NCI-H1694 (cell line): Measurements from ENCODE around the gene N4BP2L1.

Source experiments
- DNase-seq: peaks from one replicate; lab custom pipeline; 2025; lab: John Stamatoyannopoulos, UW

Gene N4BP2L1

DNA sequence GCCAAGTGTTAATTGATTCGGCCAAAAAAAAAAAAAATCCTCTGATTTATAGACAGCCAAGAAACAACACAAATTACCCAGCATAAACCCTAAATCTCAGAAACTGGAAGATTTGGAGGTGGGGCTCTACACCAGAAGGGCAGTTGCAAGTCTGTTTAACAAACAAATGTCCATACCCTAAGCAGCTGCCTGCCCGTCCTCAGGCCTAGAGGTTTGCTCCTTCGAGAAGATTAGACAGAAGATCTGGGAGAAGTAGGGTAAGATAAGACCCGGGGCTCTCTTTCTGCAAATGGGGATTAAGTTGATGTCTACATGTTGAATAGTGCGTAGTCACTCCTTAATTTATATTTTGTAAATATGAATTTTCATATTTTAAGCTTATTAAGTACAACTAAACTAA is 3.4 kb upstream of the N4BP2L1 start:
- no peak for DNase-seq

DNA sequence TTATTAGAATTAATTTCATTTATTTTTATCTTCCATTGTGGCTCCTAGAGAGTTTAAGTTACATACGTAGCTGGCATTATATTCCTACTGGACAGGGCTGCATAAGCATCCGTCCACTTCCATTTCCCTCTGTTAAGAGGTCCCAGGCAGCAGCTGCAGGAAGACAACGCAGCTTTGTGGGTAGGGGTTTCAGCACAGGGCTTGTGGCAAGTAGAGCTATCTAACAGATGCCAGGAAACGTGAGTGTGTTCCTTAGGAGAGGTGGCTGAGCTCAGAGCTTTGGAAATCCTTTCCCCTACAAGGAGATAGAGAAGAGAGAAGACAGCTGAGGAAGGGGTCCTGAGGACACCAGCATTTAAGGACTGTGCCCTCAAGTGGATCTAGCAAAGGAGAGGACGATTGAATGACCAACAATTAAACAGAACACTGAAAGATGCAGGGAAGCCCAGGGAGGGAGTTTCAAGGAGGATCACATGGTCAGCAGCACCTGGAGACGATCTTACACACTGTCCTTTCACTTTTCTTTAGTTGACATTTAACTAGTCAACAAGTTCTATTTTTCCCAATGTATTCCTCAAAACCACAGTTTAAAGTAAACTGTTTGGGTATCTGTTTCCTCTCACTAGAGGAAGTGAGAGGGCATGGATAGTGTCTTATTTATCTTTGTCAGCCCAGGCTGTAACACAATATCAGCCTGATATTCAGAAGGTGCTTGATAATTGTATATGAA is 2.3 kb upstream of the N4BP2L1 start:
- no peak for DNase-seq

DNA sequence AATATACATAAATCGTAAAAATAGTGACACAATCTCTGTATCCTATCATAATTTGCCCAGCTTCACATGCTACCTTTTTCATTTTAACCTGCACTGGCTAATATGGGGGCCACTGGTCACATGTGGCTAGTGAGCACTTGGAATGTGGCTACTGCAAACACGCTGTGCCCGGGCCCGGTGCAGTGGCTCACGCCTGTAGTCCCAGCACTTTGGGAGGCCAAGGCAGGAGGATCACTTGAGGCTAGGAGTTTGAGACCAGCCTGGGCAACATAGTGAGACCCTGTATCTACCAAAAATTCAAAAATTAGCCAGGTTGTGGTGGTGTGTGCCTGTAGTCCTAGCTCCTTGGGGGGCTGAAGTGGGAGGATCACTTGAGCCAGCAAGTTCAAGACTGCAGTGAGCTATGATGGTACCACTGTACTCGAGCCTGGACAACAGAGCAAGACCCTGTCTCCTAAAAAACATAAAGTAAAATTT is 1.5 kb upstream of the N4BP2L1 start:
- DNase-seq, result no peak

DNA sequence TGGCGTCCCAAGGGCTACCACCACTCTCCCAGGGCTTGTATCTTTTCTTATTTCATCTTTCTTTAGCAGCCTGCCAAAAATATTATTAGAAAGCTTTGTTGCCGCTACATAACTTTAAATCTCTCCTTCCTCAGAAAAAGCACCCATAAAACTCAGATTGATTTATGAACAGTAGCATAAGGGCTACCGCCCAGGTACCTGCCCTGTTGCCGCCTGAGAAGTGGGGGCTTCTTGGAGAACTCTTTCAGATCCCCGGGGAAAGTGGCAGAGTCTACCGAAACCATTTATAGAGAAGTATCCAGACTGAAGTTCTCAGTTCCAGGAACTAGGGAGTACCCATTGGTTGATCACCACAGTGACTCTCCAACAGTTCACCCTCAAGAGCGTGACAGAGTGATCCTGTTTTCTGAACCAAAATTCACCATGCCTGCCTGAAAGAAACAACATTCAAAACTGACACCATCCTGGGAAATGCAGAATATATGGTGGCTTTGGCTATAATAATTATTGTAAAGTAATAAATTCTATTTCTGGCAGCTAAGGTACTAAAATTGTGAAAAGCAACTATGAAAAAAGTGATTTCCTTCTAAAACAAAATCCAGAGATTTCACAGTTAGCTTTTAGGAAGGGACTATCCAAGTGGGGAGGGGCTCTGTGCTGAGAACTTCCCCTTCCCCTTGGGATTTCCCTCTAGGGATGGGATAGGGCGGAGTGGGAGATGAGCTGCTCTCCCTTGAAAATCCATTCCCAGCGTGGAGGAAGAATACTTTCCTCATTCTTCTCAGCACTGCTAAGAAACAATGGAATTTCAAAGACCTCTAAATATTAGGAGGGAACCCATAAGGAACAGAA is 877 bp upstream of the N4BP2L1 start:
- no peak for DNase-seq

DNA sequence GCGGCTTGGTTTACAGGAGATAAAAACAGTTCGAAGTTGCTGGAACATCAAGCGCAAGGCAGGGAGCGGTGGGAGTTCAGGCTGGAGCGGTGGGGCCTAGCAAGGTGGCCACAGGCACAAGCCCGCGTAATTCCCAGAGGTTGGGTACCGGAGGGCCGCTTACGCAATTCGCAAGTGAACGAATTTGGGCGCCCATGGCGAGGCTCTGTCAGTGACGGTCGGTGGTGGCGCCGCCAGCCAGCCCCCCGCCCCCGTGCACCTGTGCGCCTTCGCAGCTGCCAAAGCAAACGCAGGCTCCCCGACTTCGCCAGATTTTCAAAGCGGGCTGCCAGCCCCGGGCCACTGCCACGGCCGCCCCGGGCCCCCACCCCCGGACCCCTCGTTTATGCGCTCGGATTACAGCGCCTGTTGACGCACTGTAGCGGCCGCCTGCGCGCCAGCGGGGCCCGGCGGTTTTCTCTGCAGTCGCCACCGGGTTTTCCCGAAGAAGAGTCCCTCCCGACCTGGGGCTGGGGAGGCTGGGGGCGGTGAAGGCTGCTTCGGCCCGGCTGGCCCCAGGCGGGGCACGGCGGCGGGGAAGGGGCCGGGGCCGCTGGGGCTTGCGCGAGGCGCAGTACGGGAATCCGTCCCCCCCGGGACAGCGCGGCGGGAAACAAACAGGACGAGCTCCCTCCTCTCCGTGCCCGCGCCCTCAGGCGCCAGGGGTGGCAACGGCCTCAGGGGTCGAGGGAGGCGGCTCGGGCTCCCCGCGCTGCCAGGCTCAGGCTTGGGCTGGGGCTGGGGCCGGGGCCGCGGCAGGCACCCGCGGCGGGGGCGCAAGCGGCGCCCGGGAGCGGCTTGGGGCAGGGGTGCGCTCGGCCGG is 709 bp downstream of the N4BP2L1 start:
- DNase-seq, result no peak

DNA sequence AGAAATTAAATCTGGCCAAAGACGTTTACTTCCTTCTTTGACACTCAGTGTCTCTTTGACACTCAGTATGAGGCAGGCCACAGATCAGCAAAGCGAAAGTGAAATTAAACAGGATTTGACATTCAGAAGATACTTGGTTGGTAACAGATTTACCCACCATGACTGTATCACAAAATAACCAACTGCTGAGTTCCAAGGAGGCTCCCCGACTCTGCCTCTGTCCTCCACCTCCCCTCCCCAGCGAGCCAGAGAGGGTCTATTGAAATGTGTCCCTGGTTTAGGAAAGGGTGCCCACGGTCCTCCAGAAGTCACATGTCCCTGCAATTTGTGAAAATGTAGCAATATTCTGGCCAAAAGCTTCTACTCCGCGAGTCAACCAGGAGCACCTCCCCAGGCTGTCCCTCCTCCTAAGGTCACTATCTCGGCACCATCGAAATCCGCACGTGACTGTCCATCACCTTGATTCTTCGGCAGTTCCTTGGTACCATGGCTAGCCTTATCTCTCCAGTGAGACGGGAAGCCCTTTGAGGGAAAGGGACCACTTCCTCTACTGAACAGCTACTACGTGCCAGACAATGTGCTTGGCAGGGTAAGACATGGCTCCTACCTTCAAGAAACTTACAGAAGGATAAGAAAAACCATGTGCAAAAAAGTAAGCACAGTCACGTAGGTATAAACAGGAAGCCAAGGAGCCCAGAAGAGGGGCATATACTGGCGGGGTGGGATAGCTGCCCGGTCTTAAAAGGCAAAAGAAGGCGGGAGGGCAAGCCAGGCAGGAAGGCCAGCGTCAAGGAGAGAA is 1.5 kb downstream of the N4BP2L1 start:
- no peak for DNase-seq

DNA sequence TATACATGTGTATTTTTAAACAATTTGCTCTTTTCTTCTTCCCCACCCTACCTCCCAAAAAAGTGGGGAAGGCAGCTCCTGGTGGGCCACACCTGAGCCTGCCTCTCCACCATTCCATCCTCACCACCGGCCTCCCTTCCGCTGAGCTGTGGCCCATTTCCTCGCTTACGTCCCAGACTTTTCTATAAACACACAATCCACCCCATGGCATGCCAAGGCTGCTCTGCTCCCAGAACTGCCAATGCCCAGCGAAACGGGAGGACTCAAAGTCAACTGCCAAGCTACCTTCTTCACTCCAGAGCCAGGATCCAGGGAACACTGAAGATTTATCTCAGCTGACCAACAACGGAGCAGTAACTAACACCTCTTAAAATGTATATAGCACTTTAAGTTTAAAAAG is 2.8 kb downstream of the N4BP2L1 start:
- no peak for DNase-seq

DNA sequence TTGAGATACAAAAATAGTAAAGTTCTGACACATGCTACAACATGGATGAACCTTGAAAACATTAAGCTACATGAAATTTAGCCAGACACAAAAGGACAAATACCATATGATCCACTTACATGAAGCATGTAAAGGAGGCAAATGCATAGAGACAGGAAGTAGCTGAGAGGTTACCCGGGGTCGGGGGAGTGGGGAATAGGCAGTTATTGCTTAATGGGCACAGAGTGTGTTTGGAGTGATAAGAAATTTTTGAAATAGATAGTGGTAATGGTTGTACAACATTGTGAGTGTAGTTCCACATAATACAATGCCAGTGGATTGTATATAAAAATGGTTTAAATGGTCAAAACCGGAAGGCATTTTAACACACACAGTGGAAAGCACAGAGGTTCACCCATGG is 4.3 kb downstream of the N4BP2L1 start:
- DNase-seq, result no peak

DNA sequence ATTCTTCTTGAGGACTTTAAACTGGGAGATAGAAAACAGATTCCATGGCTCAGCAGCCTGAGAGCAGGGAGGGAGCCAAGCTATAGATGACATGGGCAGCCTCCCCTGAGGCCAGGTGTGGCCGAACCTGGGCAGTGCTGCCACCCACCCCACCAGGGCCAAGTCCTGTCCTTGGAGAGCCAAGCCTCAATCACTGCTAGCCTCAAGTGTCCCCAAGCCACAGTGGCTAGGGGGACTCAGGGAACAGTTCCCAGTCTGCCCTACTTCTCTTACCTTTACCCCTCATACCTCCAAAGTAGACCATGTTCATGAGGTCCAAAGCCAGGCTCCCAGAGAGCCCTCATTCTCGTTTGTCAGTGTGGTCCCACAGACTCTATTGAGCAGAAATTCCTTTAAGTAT is 8.1 kb downstream of the N4BP2L1 start:
- DNase-seq, result no peak

DNA sequence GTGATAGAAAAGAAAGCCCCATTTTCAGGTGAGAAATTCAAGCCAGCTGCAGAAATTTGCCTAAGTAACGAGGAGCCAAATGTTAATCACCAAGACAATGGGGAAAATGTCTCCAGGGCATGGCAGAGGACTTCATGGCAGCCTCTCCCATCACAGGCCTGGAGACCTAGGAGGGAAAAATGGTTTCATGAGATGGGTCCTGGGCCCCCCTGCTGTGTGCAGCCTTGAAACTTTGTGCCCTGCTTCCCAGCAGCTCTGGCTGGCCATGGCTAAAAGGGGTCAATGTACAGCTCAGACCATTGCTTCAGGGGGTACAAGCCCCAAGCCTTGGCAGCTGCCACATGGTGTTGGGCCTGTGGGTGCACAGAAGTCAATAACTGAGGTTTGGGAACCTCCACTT is 9.9 kb downstream of the N4BP2L1 start:
- no peak for DNase-seq

DNA sequence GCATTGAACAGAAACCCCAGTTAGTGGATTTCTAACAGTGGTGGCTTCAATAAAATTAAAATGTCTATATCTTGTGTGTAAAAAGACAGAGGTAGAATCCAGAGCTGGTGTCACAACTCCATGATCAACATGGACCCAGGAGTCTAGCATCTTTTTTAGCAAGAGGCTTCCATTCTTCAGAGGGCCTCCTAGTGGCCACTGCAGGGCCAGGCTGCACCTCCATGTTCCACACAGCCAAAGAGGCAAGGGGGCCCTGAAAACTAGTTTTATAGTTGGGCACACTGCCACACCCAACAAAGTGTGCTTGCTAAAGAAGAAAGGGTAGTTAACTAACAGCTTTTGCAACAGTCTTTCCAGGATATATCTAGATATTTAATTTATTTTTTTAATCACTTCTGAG is 12.9 kb downstream of the N4BP2L1 start:
- no peak for DNase-seq

DNA sequence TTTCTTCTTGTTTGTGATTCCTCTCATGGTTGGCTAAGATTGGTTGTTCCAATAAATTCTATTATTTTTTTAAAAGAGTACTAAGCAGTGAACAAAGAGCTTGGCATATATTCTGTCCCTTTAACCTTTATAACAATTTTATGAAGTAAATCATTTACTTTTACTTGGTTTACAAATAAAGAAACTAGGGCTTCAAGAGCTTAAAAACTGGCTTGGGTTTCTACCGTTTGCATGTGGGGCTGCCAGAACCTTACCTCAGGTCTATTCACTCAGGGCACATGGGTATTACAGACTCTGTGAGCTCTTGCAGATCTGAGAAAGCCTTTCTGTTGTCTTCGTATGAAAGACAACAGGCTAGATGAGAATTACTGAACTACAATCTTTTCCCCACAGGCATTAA is 13.3 kb downstream of the N4BP2L1 start:
- DNase-seq, result no peak

DNA sequence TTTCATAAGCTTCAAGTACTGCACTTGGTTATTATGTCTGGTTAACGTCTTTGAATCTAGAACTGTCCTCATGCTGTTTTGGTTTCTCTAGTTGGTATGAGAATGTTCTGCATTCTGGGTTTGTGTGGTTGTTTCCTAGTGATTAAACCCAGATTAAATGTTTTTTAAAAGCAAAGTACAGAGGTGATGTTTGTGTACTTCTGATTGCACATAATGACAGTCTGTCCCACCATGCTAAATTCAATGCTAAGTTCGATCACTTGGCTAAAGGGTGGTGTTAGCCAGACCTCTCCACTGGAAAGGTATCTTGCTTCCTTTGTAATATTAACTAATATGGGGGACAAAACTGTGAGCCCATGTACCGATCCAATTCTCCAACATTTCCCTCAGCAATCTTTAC is 14.6 kb downstream of the N4BP2L1 start:
- no peak for DNase-seq

DNA sequence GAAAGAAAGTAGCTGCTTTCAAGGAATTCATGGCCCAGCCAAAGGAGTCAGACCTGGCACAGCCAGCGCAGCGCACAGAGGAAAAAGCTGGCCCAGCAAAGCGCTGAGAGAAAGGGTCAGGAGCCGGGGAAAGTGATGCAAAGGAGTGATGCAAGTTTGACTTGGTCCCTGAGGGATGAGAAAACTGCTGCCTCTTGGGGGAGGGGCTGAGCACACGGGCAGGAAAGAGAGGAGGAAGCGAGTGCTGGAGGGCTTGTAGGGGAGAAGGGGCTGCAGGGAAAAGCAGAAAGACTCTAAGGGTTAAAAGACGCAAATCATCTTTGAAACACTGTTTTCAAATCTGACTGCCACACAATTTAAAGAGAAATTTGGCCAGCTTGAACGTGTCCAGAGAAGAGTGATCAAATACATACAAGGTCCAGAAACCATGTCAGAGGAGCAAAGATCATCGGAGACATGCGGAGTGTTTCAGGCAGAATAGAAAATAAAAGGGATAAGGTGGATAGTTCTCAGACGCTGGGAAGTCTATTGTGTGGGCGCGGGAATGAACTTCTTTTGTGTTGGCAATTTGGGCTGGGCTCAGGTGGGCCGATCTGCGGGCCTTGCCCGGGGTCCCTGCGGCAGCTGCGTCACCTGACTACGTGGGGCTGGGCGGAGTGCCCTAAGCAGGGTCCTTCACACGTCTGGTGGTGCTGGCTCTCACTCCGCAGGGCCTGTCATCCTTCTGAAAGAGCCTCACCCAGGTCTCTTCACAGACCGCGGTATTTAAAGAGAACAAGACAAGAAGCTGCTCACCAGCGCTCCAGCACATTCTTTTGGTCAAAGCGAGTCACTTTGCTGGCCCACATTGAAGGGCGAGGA is 18.1 kb downstream of the N4BP2L1 start:
- DNase-seq, result no peak

DNA sequence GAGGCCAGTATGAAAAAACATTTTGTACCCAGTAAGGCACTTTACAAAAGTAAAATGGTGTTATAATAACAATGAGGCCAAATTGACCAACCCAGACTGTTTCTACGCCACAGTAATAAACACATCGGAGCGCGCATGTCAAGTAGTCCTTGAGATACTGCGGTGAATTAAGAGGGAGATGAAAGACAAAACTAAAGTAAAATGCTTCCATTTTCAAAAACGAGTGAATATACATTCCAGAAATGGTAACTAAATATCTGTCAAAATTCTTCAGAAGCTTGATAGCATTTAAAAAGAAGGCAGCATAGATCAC is 19.0 kb downstream of the N4BP2L1 start:
- no peak for DNase-seq

DNA sequence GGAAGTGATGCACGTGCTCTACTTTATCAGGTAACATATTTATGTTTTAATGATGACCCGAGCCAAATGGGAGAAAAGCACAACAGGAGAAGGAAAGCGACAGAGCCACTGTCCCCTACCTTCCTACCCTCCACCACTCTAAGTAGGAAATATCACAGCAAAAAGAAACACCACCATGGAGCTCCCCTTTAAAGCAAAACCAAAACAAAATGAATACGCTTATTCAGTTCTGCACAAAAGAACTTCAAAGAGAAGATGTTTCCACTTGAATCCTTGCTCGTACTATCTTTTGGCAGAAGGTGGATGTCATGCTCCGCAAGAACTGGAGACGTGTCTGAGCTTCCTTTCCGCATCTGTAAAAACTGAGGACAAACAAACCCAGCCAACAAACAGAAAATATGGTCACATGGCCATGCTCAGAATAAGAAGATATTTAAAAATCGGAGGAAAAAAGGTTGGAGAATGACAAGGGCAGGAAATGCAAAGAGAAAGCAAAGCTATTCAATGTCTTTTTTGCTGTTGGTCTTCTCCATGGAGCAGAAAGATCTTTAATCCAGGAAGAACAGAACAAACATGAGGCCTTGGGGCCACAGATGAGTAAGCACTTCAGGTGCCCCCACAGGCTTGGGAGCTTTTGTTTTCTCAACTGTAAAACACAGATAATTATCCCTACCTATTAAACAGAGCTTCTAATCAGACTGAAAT is 19.5 kb downstream of the N4BP2L1 start:
- no peak for DNase-seq

DNA sequence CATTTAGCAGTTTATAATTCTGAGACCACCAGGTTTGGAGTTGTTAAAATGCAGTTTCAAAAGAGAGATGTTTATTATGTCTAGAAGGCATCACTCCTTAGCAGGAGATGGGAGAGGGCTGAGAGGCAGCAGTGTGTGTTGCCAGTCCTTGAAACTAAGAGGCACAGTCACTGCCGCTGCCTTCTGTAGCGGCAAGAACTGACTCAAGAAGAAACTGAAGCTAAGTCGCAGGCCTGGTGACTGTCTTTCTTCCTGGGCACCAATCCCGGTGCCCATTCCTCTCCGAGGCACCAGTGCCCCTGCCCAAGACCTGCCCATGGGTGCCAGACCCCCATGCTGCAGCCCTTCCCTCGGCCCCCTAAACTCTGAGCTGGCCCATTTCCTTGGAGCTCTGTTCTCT is 20.1 kb downstream of the N4BP2L1 start:
- no peak for DNase-seq

DNA sequence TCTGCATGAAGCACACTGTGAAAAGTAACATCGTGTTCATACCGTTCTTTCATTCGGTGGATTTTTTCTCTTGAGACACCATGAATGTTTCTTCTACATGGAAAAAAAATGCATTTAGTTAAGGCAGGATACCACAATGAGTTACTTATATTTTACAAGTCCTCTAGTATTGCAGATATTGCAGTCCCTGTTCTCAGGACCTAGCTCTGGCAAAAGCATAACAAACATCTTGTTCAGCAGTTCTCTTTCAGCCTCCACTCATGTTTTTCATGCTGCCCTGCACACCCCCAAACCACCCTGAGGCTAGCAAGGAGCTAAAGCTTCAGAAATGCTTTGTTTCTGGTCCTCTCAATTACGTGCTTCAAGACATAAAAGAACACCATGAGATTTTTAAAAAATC is 24.8 kb downstream of the N4BP2L1 start:
- no peak for DNase-seq

DNA sequence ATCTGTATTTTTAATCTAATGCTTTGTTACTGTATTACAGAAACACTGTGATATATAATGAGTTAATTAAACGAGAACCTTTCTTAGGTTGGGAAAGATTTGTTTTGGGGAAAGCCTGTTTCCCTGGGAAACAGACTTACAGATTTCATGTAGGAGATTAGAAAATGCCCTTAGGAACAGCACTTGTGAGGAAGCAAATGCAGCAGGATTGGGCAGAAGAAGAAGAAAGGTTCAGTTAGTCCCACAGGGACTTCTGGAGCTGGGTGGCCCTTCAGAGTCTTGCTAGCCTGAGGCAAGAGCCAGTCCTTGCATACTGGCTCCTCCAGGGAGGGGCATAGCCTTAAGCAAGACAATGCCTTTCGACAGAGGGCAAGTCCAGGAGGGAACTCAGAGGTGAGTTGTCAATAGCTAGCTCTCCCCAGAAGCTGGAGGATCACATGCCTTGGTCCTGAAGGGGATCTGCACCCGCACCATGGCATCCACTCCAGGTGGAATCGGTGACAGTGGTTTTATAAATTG is 36.8 kb downstream of the N4BP2L1 start:
- DNase-seq, result no peak

DNA sequence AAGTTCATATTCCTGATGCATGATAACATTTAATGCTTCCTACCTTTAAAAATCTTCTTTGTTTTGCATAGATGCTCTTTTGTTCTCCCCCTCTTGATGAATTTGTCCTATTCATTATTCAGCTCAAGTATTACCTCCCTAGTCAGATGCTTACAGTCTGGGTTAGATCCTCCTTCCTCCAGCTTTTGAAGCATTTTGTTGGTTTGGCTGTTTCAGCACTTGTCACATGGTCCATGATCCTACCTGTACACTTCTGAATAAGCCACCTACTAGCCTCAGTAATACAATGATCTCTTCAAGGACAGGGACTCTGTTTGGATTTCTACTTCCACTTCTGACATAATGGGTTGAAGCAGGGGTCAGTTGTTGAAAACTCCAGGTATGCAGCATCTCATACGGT is 37.4 kb downstream of the N4BP2L1 start:
- no peak for DNase-seq
